K562 (cell line): Measurements from ENCODE around the gene CD2. TPM values are rescaled to one million over a fixed set of nuclear protein-coding genes. Genes with fewer than 3 reads are reported as not detected.

Experiments
- ATAC-seq: fragments of 200-7000 bp; cut with Tn5 transposase; 3 replicates; pipeline ENCODE4 v1.9.1; 2020; ENCODE audit warnings: moderate library complexity
- BruUV-seq: library from RNA; stranded (reverse); fragments of 400-500 nt; replicated peaks from 2 replicates; lab custom pipeline; 2021; lab: Mats Ljungman, UMichigan
- CTCF ChIA-PET: fragments of 300-600 bp; formaldehyde crosslinking; extraction: SDS; loops from one replicate; lab custom pipeline; 2021; ENCODE audit warnings: low intra/inter-chr PET ratio; lab: Yijun Ruan, JAX
- POLR2A ChIA-PET: fragments of 300-600, 350-650 bp; sonication (Branson Sonifier 250); formaldehyde crosslinking; extraction: SDS; loops from one replicate; lab custom pipeline; 2021; ENCODE audit warnings: antibody characterized with exemption, inconsistent platforms; lab: Yijun Ruan, JAX
- DNase-seq, 4 experiments: peaks; one replicate each; pipeline versions ENCODE4 v3.0.0 to v3.0.0-alpha.2; 2011 to 2018; ENCODE audit warnings: low spot score in 3 of 4, mixed read lengths in 3 of 4; ENCODE audit errors: extremely low read depth in 1 of 4
- FAIRE-seq: peaks from 2 replicates; lab custom pipeline; 2011; peaks lifted over from hg19 to GRCh38; lab: Jason Lieb, UNC
- H2AFZ ChIP-seq: 2 replicates; pipeline ENCODE4 v1.6.0; 2011; ENCODE audit warnings: low read depth, low read length, control low read depth, inconsistent platforms
- H3K27ac ChIP-seq: fragments of 200-600 bp; 3 replicates; pipeline ENCODE4 v1.8.0; 2011; ENCODE audit warnings: low read depth, mild to moderate bottlenecking, control low read depth, inconsistent platforms, low read length, moderate library complexity, mixed read lengths; ENCODE audit errors: extremely low read depth
- H3K27me3 ChIP-seq, 2 experiments: fragments of 300-600 bp in 1 of 2; 2 replicates in 1 of 2; 3 replicates in 1 of 2; pipeline versions ENCODE4 v1.6.0 to v1.8.0; 2011; ENCODE audit warnings: inconsistent platforms in 2 of 2, low read length in 2 of 2, mild to moderate bottlenecking in 1 of 2, mixed read lengths in 1 of 2, moderate library complexity in 1 of 2; ENCODE audit not compliant: control insufficient read depth in 2 of 2, insufficient read depth in 2 of 2
- H3K36me3 ChIP-seq: fragments of 300-600 bp; 3 replicates; pipeline ENCODE4 v1.8.0; 2011; ENCODE audit warnings: mild to moderate bottlenecking, low read length, inconsistent platforms; ENCODE audit not compliant: control insufficient read depth, insufficient read depth
- H3K4me1 ChIP-seq, 2 experiments: fragments of 200-600 bp in 1 of 2; replicated peaks in 1 of 2; 2 replicates in 1 of 2; 3 replicates in 1 of 2; pipeline versions ENCODE4 v1.5.1 to v1.8.0; 2011; ENCODE audit warnings: inconsistent platforms in 2 of 2, low read length in 2 of 2, mild to moderate bottlenecking in 1 of 2, mixed read lengths in 1 of 2, moderate library complexity in 1 of 2; ENCODE audit not compliant: control insufficient read depth in 2 of 2, insufficient read depth in 2 of 2
- H3K4me2 ChIP-seq: 2 replicates; pipeline ENCODE4 v1.6.1; 2011; ENCODE audit warnings: low read length, control low read depth, inconsistent platforms, mixed read lengths; ENCODE audit not compliant: insufficient read depth
- H3K4me3 ChIP-seq: fragments of 200-600 bp; sonication (generic), shearing (Covaris generic); 2 replicates; pipeline ENCODE4 v1.5.1; 2016; ENCODE audit warnings: control low read depth, inconsistent platforms
- H3K79me2 ChIP-seq: fragments of 200-600 bp; 3 replicates; pipeline ENCODE4 v1.8.0; 2011; ENCODE audit warnings: low read length, inconsistent platforms; ENCODE audit not compliant: control insufficient read depth, insufficient read depth
- H3K9ac ChIP-seq, 2 experiments: 2 replicates each; pipeline versions ENCODE4 v1.6.0 to v1.6.1; 2011; ENCODE audit warnings: low read depth in 2 of 2, low read length in 2 of 2, control low read depth in 1 of 2, inconsistent platforms in 1 of 2, mild to moderate bottlenecking in 1 of 2, mixed read lengths in 1 of 2; ENCODE audit not compliant: insufficient read depth in 1 of 2
- H3K9me1 ChIP-seq: one replicate; pipeline ENCODE4 v1.6.0; 2011; ENCODE audit warnings: inconsistent platforms, mild to moderate bottlenecking, low read length, moderate library complexity; ENCODE audit not compliant: control insufficient read depth, insufficient read depth
- H3K9me3 ChIP-seq: replicated peaks from 2 replicates; pipeline ENCODE4 v1.5.1; 2011; ENCODE audit warnings: low read depth, low read length, inconsistent platforms; ENCODE audit not compliant: control insufficient read depth, insufficient read depth
- H4K20me1 ChIP-seq: replicated peaks from 2 replicates; pipeline ENCODE4 v1.6.1; 2011; ENCODE audit warnings: low read length, inconsistent platforms, mixed read lengths; ENCODE audit not compliant: control insufficient read depth, insufficient read depth
- ARNT ChIP-seq, 2 experiments: fragments of 450-650 bp; IDR thresholded peaks; 2 replicates each; pipeline ENCODE4 v1.6.1; 2016; ENCODE audit warnings: mild to moderate bottlenecking in 1 of 2
- RAD21 ChIP-seq, 2 experiments: fragments of 250-450 bp in 1 of 2; fragments of 450-650 bp in 1 of 2; sonication (Bioruptor Pico) in 1 of 2; formaldehyde crosslinking in 1 of 2; IDR thresholded peaks in 1 of 2; conservative IDR thresholded peaks in 1 of 2; 2 replicates each; pipeline versions ENCODE4 v1.4.0 to v1.8.0; 2020 to 2022; ENCODE audit warnings: mild to moderate bottlenecking in 2 of 2, moderate library complexity in 1 of 2
- SMARCA4 ChIP-seq: fragments of 450-650 bp; IDR thresholded peaks from 2 replicates; pipeline ENCODE4 v1.6.1; 2016
- TCF3 ChIP-seq: sonication (generic); formaldehyde crosslinking; IDR thresholded peaks from 2 replicates; pipeline ENCODE4 v1.4.0; 2020; ENCODE audit warnings: mild to moderate bottlenecking, missing genetic modification reagents
- ZBTB40 ChIP-seq, 2 experiments: fragments of 450-650 bp in 1 of 2; sonication (generic) in 1 of 2; formaldehyde crosslinking in 1 of 2; IDR thresholded peaks; 2 replicates each; pipeline versions ENCODE4 v1.7.1 to v1.9.0; 2016 to 2022; ENCODE audit warnings: inconsistent platforms in 1 of 2, mild to moderate bottlenecking in 1 of 2, missing genetic modification reagents in 1 of 2
- ZNF224 ChIP-seq: sonication (generic); formaldehyde crosslinking; IDR thresholded peaks from 2 replicates; pipeline ENCODE4 v1.8.0; 2022; ENCODE audit warnings: mild to moderate bottlenecking, missing genetic modification reagents
- ZNF584 ChIP-seq: fragments of 200-800 bp; sonication (Bioruptor generic); IDR thresholded peaks from 2 replicates; pipeline ENCODE4 v1.6.1; 2016; ENCODE audit warnings: low read depth, mild to moderate bottlenecking, missing genetic modification characterization, missing compliant biosample characterization
- WGBS: fragments of 100-300 bp; shearing (Covaris generic); methylation state at CpG from one replicate; pipeline ENCODE4 v1.1.6; 2016; ENCODE audit warnings: low coverage, mixed read lengths; ENCODE audit not compliant: insufficient coverage; ENCODE audit errors: missing lambda C conversion rate; 5-methylcytosine and 5-hydroxymethylcytosine counted together
- in situ Hi-C: fragments of 300-500 bp; cut with MboI; formaldehyde crosslinking; loops from 4 replicates; pipeline ENCODE4 v1.15.0; 2018; ENCODE audit warnings: inconsistent platforms, mixed read lengths
- intact Hi-C: fragments of 100-400 bp; cut with micrococcal nuclease; formaldehyde crosslinking; loops from 2 replicates; pipeline ENCODE4 v1.14.2; 2022
- polyA plus RNA-seq, 8 experiments: library from polyadenylated mRNA; depleted of rRNA in 4 of 8; stranded (reverse) in 5 of 8; unstranded in 3 of 8; fragments of >200 nt; fragmentation: Nextera tagmentation in 2 of 8; fragmentation: Illumina TruSeq in 1 of 8; extraction: Ambion mirVana in 2 of 8; extraction: Trizol in 1 of 8; gene quantifications; 2 replicates each; pipeline versions ENCODE4 v1.2.1 to v1.2.3, GENCODE V29; 2011 to 2014; ENCODE audit warnings: inconsistent platforms in 1 of 8, missing spikeins in 1 of 8
- total RNA-seq, 7 experiments: library from RNA; depleted of rRNA in 6 of 7; stranded (reverse); fragments of >200 nt in 6 of 7; fragmentation: Illumina TruSeq in 2 of 7; extraction: Trizol in 2 of 7; gene quantifications; 2 replicates each; pipeline versions ENCODE4 v1.2.1 to v1.2.3, GENCODE V29; 2011 to 2021; ENCODE audit warnings: low replicate concordance in 1 of 7
- TF ChIP-seq, protein P1 (sequence below), 3 experiments: IDR thresholded peaks in 2 of 3; conservative IDR thresholded peaks in 1 of 3; 2 replicates each; pipeline ENCODE4 v1.5.1; 2011 to 2012; ENCODE audit warnings: low read length in 3 of 3, mild to moderate bottlenecking in 3 of 3, control low read depth in 2 of 3, improper control_type of control experiment in 1 of 3, inconsistent platforms in 1 of 3, low read depth in 1 of 3, mixed read lengths in 1 of 3, moderate library complexity in 1 of 3; ENCODE audit not compliant: insufficient read depth in 2 of 3

The CD2 gene
- total and polyA plus RNA-seq, 9 of the 15 experiments (the other 6 are each of a cell fraction or from before 2014, with no cell fraction given): 0.07 to 0.16 TPM; not detected in 7

- Histone ChIP-seq H4K20me1 (no peaks in the 10 kb centered on the region), H3K9ac (no peak overlapping the region), H3K4me3 (no peak overlapping the region), H3K9me1 (no peaks in the 10 kb centered on the region), H3K4me2 (no peak overlapping the region), H3K36me3 (no peaks in the 10 kb centered on the region), H3K27me3 (no peaks in the 10 kb centered on the region), H3K9me3 (no peaks in the 10 kb centered on the region), H3K79me2 (no peaks in the 10 kb centered on the region), H2AFZ (no peak overlapping the region), H3K27ac (no peak overlapping the region), H3K4me1 (peaks cover 0 to 6% of the 10 kb centered on the region in 2 experiments; a peak in 2 of 5 replicates)
- 27% methylated on average over 7 of the region's 7 CpGs for whole genome bisulfite sequencing
- in situ Hi-C loops (loop anchor here (25.0 kb wide), 1 partner anchor 562 kb away; no protein-coding TSS in a partner anchor), intact Hi-C loops (loop anchor here (5.0 kb wide), 2 partner anchors 38 to 153 kb away; partner anchors contain the start of gene CD58)
- BruUV-seq: no TSS peak
- FAIRE-seq (peak; percentile 83), DNase-seq (peak; percentile 64 to 88 (median 71)), ATAC-seq (peak; percentile 78)
- POLR2A ChIA-PET: no interaction called here
- CTCF ChIA-PET: interaction anchor here (0.5 to 1.2 kb wide), 6 partner anchors 13 to 699 kb away, joined by 3 to 7 read pairs (median 4); no protein-coding TSS in a partner anchor
- TF ChIP-seq ZNF224 (CRISPR knock-in tag) (no peak), ZNF584 (CRISPR knock-in tag) (no peak), RAD21 (CRISPR knock-in tag; conservative IDR thresholded peaks at IDR 0.05 in 1 of 2, IDR thresholded peaks at IDR 0.05 in 1 of 2) (peak; percentile 64 to 76), ARNT (IDR thresholded peaks at IDR 0.05) (0 out of 4 replicates have a peak, but pooled peaks of 1 of the 2 experiments have one; percentile 32), SMARCA4 (no peak), ZBTB40 (IDR thresholded peaks at IDR 0.05) (peak; percentile 26; the same call in 1 of the 2 replicates), ZBTB40 (CRISPR knock-in tag; IDR thresholded peaks at IDR 0.05) (no peak), TCF3 (CRISPR knock-in tag) (no peak)
- TF ChIP-seq, protein P1, sequence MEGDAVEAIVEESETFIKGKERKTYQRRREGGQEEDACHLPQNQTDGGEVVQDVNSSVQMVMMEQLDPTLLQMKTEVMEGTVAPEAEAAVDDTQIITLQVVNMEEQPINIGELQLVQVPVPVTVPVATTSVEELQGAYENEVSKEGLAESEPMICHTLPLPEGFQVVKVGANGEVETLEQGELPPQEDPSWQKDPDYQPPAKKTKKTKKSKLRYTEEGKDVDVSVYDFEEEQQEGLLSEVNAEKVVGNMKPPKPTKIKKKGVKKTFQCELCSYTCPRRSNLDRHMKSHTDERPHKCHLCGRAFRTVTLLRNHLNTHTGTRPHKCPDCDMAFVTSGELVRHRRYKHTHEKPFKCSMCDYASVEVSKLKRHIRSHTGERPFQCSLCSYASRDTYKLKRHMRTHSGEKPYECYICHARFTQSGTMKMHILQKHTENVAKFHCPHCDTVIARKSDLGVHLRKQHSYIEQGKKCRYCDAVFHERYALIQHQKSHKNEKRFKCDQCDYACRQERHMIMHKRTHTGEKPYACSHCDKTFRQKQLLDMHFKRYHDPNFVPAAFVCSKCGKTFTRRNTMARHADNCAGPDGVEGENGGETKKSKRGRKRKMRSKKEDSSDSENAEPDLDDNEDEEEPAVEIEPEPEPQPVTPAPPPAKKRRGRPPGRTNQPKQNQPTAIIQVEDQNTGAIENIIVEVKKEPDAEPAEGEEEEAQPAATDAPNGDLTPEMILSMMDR (IDR thresholded peaks at IDR 0.05 in 2 of 3, conservative IDR thresholded peaks at IDR 0.05 in 1 of 3; ENCODE audit: insufficient read depth in 2 of 3, low read depth in 1 of 3, low read length in 3 of 3): peak; percentile 65 to 88 (median 84); a peak in 5 of 6 replicates
Observed at GRCh38 chr1:116724765-116725375, 29.4 kb upstream of the CD2 start.
